HG03039 (cell line): ENCODE results near the gene KRTAP2-3.
"Not testable (repeated sequence)": the region's sequence is repeated elsewhere in the genome, so short reads cannot be mapped to it uniquely, and the experiment has no call there.

ENCODE experiments used
- ATAC-seq: cut with Tn5 transposase; IDR thresholded peaks from one replicate; pipeline ENCODE4 v1.9.1; 2021; ENCODE audit warnings: mild to moderate bottlenecking, moderate library complexity; ENCODE audit not compliant: unreplicated experiment

The KRTAP2-3 gene

DNA sequence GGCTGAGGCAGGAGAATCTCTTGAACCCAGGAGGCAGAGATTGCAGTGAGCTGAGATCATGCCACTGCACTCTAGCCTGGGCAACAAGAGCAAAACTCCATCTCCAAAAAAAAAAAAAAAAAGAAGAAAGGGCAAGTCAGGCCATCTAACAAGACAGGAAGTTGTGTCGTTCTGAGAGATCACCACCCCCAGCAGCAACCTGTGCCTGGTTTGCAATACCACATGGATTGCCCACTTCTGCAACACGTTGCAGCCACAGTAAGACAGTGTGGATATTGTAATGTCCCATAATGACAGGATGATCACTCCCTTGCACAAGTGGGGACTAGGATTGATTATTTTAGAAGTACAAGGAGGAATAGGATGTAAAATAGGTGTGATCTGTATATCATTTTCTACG is 9.1 kb upstream of the KRTAP2-3 start:
- no peak for ATAC-seq

DNA sequence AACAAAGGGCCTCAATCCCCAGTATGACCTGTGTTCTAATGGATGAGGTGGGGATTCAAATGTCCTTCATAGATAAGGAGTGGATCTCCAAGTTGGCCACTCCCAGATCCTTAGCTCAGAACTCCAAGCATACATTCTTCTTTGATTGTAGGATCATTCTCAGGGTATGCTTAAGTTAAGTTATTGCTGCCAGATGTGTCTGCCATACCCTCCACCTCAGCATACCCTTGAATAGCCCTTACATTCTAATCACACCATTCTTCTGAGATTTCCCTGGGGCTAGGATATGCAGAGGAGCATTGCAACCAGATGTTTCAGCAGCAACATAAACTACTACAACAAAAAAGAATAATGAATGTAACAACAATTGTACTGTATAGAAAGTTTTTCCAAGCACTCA is 7.4 kb upstream of the KRTAP2-3 start:
- no peak for ATAC-seq

DNA sequence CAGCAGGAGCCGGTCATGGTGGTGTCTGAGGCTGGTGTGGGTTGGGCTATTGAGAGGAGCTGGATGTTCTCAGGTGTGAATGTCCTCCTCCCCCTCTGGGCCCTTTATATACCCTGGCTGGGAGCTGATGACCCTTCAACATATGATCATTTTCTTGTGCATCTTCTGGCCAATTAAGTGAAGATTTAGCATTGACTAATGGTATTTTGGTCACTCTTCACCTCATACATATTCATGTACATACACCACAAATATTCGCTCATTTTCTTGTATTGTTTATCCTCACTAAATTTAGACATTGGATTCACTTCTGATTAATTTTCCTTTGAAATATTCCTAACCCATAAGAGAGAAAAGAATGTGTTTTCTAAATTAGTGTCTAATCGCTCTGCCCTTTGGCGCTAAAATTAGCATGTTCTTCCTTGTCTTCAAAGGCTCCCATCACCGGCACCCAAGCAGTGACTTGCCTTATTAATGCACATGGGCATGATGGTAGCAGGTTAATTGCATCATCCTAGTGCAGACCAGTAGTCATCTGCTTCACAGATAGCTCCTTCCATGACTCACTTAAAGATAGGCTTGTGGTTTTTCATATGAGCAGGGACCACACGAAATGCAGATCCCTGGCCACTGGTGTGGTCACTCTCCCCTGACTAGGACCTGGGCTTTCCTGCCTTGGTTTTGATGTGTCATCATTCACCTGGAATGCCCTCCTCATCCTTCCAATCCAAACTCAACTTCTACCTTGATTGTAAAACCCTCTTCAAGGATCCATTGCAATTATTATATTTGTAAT is 6.1 kb upstream of the KRTAP2-3 start, which contains the start of gene KRTAP2-4:
Gene KRTAP2-4, minus strand, starts transcription at position 51 of the 796 bp plus-strand sequence. Its CDS starts 34 bp downstream, at position 17.
- ATAC-seq, result no peak

DNA sequence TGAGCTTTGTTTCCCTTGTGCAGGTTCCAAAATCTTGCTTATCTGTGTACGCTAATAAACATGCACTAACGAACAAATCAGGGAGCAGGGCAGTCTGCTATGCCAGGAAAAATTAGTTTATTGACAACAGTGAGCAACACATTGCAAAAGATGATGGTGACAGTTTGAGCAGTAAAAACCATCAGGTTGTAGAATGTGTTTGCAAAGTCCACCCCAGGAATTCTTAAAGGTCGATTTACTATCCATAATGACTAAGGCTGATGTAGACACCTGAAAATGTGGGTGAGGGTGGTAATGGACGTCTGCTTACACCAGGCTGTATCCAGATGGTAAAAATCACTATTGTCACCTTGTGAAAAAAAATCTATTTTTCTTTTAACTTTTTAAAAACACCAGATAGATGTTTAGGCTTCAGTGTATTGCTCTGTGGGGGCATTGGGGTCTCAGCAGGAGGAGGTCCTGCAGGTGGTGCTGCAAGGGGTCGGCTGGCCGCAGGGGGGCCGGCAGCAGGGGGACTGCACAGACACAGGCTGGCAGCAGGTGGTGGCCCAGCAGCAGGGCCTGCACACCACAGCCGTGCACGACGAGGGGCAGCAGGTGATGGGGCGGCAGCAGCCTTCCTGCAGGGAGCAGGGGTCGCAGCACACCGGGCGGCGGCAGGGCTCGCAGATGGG is 5.2 kb upstream of the KRTAP2-3 start:
- ATAC-seq, result not testable (repeated sequence)

DNA sequence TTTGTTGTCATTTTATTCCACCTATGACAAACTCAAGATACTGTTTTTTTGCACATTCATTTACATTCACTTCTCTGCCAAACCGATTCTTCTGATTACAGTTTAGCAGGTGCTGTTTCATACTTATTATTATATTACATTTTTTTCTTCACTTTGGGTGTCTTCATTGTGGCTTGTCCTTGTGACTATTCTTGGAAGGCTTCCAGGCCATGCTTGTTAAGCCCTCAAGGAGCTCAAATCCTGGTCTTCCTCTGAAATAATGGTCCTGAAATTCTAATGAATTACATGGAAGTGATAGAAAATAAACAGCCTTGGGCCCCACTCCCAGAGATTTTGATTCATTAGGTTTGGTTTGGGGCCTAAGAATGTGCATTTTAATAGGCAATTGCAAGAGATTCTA is 4.4 kb upstream of the KRTAP2-3 start:
- no peak for ATAC-seq

DNA sequence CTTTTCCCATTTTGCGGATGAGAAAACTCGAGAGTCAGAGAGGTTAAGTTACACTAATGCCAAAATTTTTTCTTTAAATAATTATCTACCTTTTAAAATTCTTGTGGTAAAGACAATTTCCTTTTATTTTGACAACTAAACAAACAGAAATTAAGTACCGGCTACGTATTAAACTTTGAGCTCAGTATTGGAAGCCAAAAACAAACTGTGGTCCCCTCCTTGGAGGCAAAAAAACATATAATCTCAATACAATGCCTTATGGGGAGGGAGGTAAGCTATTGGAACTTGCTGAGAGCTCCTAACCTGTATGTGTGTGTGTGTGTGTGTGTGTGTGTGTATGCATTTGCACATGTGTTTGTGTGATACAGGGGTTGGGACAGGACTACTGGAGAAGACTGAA is 3.5 kb upstream of the KRTAP2-3 start:
- no peak for ATAC-seq

DNA sequence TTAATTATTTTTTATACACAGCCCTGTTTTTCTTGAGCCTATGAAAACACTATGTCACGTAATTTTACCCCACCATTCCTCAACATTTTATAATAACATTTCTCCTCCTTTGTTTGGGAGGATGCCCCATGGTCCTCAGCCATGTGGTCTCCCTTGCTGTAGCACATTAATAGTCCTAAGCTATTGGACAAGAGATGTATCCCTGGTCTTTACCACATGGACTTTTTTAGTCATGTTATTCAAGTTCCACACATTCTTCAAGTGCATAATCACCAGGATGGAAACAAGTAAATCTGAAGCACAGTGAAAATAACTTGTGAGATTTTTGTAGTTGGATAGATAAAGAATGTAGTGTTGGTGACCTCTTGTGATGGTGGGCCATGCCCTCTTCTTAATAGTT is 2.0 kb upstream of the KRTAP2-3 start:
- ATAC-seq, result no peak

DNA sequence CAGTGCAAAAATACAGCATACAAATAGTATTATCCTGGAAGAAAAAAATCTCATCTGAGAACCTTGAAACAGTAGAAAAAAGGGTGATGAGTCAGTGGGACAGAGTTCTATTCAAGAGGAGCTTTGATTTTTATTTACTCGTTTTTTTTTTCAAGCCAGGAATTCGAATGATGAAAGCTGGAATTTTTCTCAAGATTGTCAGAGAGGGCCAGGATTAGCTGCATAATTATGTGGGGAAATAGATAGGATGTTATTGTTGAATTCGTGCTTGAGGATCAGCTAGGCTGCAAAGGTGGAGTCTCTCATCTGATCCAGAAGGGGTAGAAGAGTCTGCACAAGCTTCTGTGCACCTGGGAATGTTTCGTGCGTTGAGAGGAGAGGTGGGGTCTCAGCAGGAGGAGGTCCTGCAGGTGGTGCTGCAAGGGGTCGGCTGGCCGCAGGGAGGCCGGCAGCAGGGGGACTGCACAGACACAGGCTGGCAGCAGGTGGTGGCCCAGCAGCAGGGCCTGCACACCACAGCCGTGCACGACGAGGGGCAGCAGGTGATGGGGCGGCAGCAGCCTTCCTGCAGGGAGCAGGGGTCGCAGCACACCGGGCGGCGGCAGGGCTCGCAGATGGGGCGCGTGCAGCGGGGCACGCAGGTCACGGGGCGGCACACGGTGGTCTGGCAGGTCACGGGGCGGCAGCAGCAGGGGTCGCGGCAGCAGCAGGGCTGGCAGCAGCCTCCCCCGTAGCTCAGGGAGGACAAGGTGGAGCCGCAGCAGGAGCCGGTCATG is 450 bp downstream of the KRTAP2-3 start:
- ATAC-seq, result not testable (repeated sequence)

DNA sequence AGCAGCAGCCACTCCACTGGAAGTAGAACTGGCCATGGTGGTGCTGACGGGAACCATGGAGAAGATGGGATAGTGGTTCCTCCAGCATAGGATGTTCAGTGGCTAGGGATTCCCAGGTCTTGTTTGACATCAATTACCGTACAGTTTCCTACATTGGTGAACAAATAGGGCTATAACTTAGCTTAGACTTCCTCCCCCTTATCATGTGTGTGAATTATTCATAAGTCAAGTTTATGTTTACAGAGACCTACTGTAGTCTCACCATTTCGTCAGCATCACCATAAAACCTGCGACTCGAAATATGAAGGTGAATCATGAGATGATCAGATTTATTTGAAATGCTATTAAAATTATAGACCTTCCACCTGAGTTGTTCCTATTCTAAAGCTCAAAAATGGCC is 1.2 kb downstream of the KRTAP2-3 start:
- ATAC-seq, result no peak

DNA sequence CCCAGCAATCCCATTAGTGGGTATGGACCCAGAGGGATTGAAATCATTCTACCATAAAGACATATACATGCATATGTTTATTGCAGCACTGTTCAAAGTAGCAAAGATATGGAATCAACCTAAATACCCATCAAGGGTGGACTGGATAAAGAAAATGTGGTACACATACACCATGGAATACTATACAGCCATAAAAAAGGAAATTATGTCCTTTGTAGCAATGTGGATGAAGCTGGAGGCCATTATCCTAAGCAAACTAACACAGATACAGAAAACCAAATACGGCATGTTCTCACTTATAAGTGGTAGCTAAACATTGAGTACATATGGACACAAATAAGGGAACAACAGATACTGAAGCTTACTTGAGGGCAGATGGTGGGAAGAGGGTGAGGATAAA is 2.4 kb downstream of the KRTAP2-3 start:
- no peak for ATAC-seq

DNA sequence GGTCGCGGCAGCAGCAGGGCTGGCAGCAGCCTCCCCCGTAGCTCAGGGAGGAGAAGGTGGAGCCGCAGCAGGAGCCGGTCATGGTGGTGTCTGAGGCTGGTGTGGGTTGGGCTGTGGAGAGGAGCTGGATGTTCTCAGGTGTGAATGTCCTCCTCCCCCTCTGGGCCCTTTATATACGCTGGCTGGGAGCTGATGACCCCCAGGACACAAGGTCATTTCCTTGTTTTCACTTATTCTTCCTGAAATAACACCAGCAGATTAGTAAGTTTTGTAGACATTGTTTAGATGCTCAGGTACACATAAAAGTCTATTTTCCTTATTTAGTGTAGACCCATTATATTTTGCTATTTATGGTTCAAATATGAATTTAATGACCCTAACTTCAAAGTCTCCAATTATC is 4.8 kb downstream of the KRTAP2-3 start, which contains the start of gene KRTAP2-2:
Gene KRTAP2-2, minus strand, starts transcription at position 101 of the 400 bp plus-strand sequence. Its CDS starts 19 bp downstream, at position 82.
- not testable (repeated sequence) for ATAC-seq

DNA sequence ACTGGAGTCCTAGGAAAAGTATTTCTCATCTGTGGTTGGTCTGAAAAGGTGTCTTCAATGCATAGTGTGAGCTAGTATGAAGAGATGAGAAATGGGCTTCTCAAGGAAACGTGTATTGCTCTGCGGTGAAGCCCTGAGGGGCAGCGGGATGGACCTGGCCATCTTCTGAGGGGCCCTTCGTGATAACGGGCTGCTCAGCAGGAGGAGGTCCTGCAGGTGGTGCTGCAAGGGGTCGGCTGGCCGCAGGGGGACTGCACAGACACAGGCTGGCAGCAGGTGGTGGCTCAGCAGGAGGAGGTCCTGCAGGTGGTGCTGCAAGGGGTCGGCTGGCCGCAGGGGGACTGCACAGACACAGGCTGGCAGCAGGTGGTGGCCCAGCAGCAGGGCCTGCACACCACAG is 5.4 kb downstream of the KRTAP2-3 start:
- ATAC-seq, result not testable (repeated sequence)

DNA sequence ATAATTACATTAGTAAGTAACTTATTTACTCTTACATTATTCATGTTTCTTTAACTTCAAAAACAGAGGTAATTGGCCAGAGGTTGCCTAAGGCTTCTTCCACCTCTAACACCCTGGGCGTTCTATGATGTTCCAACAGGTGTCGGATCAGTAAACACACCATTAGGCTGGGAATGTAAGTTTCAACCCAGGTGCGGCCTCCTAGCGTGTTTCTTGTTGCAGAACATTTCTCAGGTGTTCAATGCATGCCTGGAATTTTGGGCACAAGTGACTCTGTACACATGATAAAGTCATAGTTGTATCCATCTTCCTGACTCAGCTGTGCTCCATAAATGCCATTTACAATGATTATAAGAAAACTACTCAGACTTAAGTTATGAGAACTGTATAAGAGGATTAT is 5.9 kb downstream of the KRTAP2-3 start:
- no peak for ATAC-seq

DNA sequence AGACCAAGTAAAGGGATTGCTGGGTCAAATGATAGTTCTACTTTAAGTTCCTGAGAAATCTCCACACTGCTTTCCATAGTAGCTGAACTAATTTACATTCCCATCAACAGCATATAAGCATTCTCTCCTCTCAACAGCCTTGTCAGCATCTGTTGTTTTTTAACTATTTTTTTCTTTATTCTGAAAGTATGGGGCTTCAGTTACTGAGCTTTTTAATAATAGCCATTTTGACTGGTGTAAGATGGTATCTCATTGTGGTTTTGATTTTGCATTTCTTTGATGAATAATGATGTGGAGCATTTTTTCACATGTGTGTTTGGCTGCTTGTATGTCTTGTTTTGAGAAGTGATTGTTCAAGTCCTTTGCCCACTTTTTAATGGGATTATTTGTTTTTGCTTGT is 7.3 kb downstream of the KRTAP2-3 start:
- no peak for ATAC-seq

DNA sequence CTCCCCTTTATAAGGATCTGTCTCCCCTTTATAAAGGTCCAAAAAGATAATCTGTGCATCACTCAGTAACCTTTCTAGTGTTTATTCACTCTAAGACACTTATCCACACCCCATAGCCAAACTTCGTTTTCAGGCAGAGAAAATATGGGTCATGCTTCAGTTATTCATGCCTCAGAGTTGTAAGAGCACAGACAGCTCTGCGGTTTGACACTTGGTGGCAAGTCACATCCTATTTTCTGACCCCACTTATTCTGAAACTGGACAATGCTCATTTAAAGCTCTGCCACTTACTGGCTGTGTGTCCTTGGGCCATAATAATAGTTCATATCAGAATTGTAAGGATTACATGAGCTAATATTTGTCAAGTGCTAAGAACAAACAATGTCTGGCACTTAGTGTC is 10.8 kb downstream of the KRTAP2-3 start:
- no peak for ATAC-seq

DNA sequence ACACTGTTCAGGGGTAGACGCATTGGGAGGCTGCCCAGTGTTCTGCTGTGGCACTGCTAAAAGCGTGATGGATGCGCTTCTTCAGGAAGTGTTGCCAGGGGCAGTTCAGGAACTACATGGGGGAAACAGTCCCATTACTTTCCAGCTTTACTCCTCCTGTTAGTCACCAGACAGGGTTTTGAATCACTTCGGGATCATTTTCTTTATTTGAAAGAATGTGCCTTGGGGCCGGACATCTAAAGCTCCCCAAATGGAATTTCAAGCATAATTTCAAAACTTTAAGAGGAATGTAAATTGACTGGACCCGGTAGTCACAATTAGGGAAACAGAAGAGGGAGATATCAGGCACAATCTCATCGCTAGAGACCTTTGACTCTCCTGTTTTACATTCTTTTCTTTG is 11.5 kb downstream of the KRTAP2-3 start:
- no peak for ATAC-seq

DNA sequence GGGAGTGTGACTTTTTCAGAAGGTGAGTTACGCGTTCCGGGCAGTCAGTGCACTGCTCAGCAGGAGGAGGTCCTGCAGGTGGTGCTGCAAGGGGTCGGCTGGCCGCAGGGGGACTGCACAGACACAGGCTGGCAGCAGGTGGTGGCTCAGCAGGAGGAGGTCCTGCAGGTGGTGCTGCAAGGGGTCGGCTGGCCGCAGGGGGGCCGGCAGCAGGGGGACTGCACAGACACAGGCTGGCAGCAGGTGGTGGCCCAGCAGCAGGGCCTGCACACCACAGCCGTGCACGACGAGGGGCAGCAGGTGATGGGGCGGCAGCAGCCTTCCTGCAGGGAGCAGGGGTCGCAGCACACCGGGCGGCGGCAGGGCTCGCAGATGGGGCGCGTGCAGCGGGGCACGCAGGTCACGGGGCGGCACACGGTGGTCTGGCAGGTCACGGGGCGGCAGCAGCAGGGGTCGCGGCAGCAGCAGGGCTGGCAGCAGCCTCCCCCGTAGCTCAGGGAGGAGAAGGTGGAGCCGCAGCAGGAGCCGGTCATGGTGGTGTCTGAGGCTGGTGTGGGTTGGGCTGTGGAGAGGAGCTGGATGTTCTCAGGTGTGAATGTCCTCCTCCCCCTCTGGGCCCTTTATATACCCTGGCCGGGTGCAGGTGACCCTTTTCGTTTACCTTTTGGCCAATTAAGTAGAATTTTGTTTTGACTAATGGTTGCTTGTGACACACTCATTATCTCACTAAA is 13.0 kb downstream of the KRTAP2-3 start, which contains the start of gene KRTAP2-1:
Gene KRTAP2-1, minus strand, starts transcription at position 582 of the 731 bp plus-strand sequence. Its CDS starts 49 bp downstream, at position 533.
- ATAC-seq, result not testable (repeated sequence)

DNA sequence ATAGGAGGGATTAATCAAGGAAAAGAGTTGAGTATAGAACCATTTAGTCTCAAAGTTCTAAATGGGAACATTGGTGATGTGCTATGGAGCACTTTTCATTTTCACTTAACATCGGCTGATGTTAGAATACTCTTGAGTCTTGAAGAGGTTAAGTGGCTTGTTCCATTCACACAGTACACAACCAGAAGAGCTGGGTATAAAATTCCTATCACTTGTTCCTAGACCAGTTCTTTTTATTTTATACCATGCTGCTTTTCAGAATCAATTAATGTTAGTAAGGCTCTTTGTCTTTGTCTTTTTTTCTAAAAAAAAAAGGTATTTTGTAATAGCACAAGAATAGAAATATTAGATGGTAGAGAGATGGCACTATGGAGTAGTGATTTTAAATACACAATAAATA is 17.0 kb downstream of the KRTAP2-3 start:
- no peak for ATAC-seq

DNA sequence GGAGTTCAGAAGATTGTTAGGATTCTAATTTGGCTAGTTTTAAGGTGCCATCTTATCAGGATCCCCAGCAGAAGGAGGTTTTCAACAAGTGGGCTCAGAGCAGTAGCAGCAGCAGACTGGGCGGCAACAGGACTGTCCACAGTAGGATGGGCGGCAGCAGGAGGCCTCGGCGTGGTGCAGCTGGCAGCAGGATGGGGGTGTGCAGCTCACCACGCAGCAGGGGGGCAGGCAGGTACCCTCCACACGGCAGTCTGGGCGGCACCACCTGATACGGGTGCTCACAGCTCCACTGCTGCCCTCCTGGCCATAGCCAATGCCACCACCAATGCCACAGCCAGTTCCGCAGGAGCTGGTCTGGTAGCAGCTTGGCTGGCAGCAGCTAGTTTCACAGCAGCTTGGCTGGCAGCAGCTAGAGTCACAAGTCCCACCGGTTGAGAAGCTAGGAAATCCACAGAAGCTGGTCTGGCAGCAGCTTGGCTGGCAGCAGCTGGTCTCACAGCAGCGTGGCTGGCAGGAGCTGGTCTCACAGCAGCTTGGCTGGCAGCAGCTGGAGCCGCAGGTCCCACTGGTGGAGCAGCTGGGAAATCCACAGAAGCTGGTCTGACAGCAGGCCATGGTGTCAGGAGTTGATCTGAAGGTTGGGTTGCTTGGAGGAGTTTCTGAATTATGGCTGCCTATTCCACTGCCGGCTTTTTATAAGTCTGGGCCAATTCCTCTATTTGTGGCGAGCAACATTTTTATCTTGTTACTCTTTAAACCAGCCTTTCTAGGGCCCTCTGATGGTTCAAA is 18.9 kb downstream of the KRTAP2-3 start, which contains the start of gene KRTAP1-1:
Gene KRTAP1-1, minus strand, starts transcription at position 668 of the 789 bp plus-strand sequence. Its CDS starts 53 bp downstream, at position 615.
- ATAC-seq, result not testable (repeated sequence)
